Activated CD8-positive, alpha-beta memory T cell treated with anti-CD3 and anti-CD28 coated beads, Interleukin-2, amount 50 U/mL, for 48 hours (primary cell): Measurements from ENCODE around the gene RPL19.

Source experiments
- DNase-seq: peaks from one replicate; pipeline ENCODE4 v3.0.0-alpha.2; 2020

The RPL19 gene

GRCh38 chr17:39225308-39225958, 25.4 kb downstream of the RPL19 start, which contains the start of gene STAC2:
TSS of gene STAC2 (minus strand) at chr17:39225945. CDS start at chr17:39225502, 443 bp downstream.
- no peak for DNase-seq

GRCh38 chr17:39225959-39226683, 26.0 kb downstream of the RPL19 start:
- DNase-seq: peak; percentile 82

DNA sequence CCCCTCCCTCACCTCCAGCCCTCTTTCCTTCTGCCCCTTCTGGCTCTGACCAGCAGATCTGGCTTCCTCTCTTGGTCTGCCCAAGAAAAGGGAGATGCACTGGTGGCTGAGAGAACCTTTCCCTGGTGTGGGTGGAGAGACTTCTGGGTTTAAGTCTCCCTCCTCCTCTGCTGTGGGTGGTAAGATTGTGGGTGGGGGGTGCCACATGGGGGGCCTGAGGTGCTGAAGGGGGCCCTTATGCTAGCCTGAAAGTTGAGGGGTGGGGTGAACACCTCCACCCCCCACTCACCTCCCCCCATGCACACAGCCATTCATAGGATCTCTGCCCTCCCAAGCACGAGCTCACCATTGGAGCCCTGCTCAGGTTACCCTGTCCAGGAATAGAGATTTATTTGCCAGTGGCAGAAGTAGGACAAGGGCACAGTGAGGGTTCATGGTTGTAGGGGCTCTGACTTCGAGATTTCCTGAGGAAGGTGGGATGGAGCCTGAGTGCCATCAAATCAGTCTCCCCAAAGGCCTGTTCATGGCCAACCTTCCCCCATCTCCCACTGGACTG, 27.4 kb downstream of the RPL19 start:
- DNase-seq: no peak

GRCh38 chr17:39229274-39229913, 29.3 kb downstream of the RPL19 start:
- DNase-seq: no peak

DNA sequence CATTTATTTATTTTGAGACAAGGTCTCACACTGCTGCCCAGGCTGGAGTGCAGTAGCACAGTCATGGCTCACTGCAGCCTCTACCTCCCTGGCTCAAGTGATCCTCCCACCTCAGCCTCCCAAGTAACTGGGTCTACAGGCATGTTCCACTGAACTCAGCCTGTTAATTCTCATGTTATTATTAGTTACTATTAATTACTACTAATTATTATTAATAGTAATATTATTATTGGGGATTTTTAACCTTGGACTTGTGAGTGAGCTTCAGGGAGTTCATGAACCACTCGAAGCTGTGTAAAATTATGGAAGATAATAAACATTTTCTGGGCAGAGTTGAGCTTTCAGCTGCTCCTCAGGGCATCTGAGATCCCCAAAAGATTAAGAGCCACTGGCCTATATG, 30.3 kb downstream of the RPL19 start:
- no peak for DNase-seq

- no peak for DNase-seq
Measured at GRCh38 chr17:39231091-39231561, 31.0 kb downstream of the RPL19 start.

DNA sequence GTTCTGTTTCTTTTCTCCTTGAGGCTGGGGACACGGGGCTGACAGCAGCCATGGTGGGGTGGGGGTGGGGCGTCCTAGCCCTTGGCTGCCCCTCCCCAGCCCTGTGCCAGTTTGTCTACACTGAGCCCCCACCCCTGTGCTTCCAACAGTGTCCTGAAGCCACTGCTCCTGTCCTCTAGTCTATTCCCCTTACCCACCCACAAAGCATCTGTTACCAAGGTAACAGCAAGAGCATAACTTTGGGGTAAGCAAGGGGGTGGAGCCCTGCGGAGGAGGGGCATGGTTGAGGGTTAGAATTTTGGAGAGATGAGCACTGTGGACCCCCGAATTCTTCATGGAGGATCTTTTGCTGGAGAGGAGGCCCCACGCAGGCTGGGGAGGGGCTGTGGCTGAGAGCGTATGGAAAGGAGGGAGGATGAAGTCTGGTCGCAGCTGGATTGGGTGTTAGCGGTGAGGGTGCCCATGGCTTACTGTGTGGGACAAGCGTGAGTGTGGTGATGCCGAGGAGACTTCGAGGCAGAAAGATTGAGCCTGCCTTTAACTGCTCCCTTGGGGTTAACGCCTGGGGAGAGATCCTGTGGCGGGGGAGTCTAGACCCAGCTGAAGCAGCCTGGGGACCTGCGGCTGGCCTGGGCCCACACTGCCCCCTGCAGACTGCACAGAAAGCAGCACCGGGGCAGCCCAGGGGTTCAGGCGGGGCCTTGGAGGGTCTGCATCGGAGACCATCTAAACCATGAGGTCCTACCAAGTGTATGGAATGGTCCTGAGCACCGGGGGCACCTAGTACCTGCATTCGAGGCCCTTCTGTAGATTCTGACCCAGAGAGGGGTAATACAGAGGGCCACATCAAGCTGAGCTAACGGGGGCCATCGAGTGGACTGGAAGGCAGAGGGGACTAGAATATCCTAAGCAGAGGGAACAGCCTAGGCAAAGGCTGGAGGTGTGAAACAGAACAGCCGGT, 31.8 kb downstream of the RPL19 start:
- peak; percentile 84 for DNase-seq

DNA sequence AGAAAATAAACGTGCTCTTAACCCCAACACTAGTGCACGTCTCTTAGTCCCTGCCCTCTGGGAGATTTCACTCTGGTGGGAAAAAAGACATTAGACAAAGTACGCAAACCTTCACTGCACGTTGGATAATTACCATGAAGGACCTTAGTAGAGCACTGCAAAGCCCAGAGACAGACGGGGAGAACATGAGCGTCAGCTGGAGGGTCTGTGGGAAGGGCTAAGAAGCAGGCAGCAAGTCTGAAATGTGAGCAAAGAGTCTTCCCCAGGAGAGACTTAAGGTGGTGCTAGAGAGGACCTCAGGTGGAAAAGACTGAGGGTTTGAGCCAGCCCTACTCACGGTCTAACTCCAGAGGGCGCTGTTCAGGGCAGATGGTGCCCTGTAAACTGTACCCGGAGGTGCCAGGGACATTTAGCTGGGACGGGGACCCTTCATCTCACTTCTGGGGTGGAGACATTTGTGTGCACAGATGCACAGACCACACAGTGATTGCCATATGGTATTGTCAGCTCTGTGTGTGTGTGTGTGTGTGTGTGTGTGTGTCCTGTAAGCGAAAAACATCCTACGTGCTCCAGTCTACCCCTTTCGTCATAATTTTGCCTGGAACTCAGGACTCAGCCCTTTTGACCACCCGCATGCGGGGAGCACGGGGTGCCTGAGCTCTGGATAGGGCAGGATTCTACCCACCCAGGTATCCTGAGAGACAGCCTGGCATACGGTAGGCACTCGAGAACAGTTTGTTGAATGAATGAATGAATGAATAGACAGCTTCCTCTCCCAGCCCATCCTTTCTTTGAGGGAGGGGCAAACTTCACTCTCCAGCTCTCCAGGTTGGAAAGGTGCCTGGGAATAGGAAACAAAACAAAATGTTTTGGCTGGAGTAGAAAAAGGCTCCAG, 35.7 kb downstream of the RPL19 start:
- DNase-seq: no peak

DNA sequence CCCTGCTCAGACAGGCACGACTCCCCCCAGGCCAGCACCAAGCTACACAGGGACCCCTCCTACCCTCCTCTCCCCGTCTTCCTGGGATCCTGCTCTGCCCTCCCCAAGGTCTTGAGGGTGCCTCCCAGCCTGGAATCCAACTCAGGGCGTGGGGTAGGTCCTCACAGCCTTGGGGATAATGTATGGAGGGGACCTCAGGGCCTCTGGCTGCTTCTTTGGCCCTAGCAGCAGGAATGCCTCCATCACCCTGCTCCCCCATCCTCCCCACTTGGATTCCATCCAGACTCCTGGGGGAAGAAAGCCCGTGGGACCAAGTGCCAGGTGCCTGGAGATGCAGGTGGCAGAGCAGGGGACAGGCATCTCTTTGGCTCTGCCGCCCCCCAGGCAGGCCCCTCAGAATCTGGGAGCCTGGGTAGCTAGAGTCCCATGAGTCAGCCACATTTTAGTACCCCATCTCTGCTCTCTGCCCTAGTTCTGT, 36.4 kb downstream of the RPL19 start:
- no peak for DNase-seq

- DNase-seq: no peak
Measured at GRCh38 chr17:39236981-39237441, 36.9 kb downstream of the RPL19 start.

- DNase-seq: no peak
Measured at GRCh38 chr17:39237586-39237985, 37.5 kb downstream of the RPL19 start.

GRCh38 chr17:39238311-39238972, 38.4 kb downstream of the RPL19 start:
- peak; percentile 75 for DNase-seq

- DNase-seq: peak; percentile 84
Measured at GRCh38 chr17:39239640-39240314, 39.7 kb downstream of the RPL19 start.

DNA sequence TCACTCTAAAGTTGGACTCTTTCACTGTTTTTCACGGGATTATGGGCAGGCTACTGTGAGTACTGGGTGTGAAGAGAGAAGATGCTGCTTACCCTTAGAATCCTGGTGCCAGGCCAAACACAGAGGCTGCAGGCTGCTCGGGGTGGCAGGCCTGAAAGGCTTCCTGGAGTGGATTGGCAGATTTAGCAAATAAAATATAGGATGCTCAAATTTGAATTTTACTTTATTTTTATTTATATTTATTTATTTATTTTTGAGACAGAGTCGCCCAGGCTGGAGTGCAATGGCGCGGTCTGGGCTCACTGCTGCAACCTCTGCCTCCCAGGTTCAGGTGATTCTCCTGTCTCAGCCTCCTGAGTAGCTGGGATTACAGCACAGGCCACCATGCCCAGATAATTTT, 40.5 kb downstream of the RPL19 start:
- no peak for DNase-seq

DNA sequence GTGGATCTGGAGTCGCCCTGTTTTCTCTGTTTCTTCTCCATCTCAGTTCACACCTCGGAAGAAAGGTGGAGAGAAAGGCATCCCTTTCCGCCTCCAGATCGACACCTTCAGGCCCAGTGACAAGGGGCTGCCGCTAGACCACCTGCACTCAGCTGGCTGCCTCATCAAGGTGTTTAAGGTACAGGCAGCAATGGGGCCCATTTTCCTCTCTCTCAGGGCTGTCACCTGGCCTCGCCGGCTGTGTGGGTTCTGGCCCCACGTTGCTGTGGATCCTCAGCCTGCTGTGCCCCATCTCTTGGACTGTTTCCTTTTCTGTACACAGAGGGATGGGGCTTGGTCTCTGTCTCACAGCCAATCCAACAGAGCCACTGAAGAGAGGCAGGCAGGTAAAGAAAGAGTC, 43.1 kb downstream of the RPL19 start:
- DNase-seq: no peak

GRCh38 chr17:39244016-39244599, 44.0 kb downstream of the RPL19 start:
- DNase-seq: no peak

GRCh38 chr17:39244600-39245570, 44.8 kb downstream of the RPL19 start:
- DNase-seq: peak; percentile 96

DNA sequence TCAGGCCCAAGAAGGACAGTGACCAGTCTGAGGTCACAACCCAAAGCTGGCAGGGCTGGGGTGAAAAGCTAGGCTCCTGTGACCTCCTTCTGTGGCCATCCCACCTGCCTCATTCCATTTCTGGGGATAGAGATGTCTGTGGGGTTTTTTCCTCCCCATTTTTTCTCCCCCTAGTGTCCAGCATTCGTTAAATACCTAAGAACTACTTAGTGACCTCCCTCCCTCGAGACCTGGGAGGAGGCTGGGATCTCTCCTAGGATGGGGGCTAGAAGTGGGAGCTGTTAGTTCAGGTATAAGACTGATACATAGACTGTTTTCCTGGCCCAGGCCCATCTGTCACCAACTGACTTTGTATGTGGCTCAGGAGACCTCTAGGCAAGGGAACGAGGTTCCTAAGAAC, 46.2 kb downstream of the RPL19 start:
- DNase-seq: no peak
